K562 (cell line): Measurements from ENCODE around the gene MRM2. TPM values are rescaled to one million over a fixed set of nuclear protein-coding genes. Genes with fewer than 3 reads are reported as not detected.

ENCODE experiments used
- AFF1 ChIP-seq, 2 experiments: fragments of 450-650 bp; IDR thresholded peaks; 2 replicates each; pipeline ENCODE4 v1.6.1; 2018; ENCODE audit warnings: mild to moderate bottlenecking in 2 of 2, low read depth in 1 of 2; ENCODE audit not compliant: partially characterized antibody in 2 of 2
- ATF7 ChIP-seq: fragments of 450-650 bp; IDR thresholded peaks from 2 replicates; pipeline ENCODE4 v1.7.1; 2014; ENCODE audit warnings: mild to moderate bottlenecking, moderate library complexity
- CSDE1 ChIP-seq, 2 experiments: fragments of 450-650 bp; IDR thresholded peaks; 2 replicates each; pipeline ENCODE4 v1.6.1; 2016; ENCODE audit warnings: mild to moderate bottlenecking in 1 of 2
- EP300 ChIP-seq: IDR thresholded peaks from 2 replicates; pipeline ENCODE4 v1.6.1; 2012; ENCODE audit warnings: low read length, improper control_type of control experiment
- EWSR1 ChIP-seq: fragments of 450-650 bp; IDR thresholded peaks from 2 replicates; pipeline ENCODE4 v1.6.1; 2018; ENCODE audit warnings: borderline replicate concordance, mild to moderate bottlenecking, low read depth, moderate library complexity; ENCODE audit not compliant: partially characterized antibody
- HDAC8 ChIP-seq: fragments of 450-650 bp; IDR thresholded peaks from 2 replicates; pipeline ENCODE4 v1.6.1; 2016; ENCODE audit warnings: mild to moderate bottlenecking, missing genetic modification characterization, moderate library complexity, missing compliant biosample characterization
- MAFF ChIP-seq: IDR thresholded peaks from 2 replicates; pipeline ENCODE4 v1.6.1; 2012; ENCODE audit warnings: low read length, improper control_type of control experiment
- MBD1 ChIP-seq: fragments of 250-450 bp; sonication (Bioruptor Pico); IDR thresholded peaks from 2 replicates; pipeline ENCODE4 v1.8.0; 2022; ENCODE audit warnings: inconsistent platforms
- MEF2D ChIP-seq: conservative IDR thresholded peaks from 2 replicates; pipeline ENCODE4 v1.6.1; 2016; ENCODE audit warnings: low read depth, missing genetic modification characterization, missing compliant biosample characterization
- NCOR1 ChIP-seq: fragments of 450-650 bp; IDR thresholded peaks from 2 replicates; pipeline ENCODE4 v1.6.1; 2016; ENCODE audit warnings: mild to moderate bottlenecking, moderate library complexity
- NFE2L1 ChIP-seq: fragments of 450-650 bp; IDR thresholded peaks from 2 replicates; pipeline ENCODE4 v1.6.1; 2016; ENCODE audit warnings: missing genetic modification characterization, low read depth, mild to moderate bottlenecking, missing compliant biosample characterization, moderate library complexity, borderline replicate concordance
- RREB1 ChIP-seq: fragments of 250-450 bp; sonication (Bioruptor Pico); IDR thresholded peaks from 2 replicates; pipeline ENCODE4 v1.4.0; 2020
- SMAD3 ChIP-seq: fragments of 450-650 bp; formaldehyde crosslinking; conservative IDR thresholded peaks from 2 replicates; pipeline ENCODE4 v1.4.0; 2020; ENCODE audit warnings: mild to moderate bottlenecking
- SOX6 ChIP-seq: fragments of 450-650 bp; IDR thresholded peaks from 2 replicates; pipeline ENCODE4 v1.6.1; 2014; ENCODE audit warnings: mild to moderate bottlenecking
- ZNF184 ChIP-seq: sonication (generic); formaldehyde crosslinking; IDR thresholded peaks from 2 replicates; pipeline ENCODE4 v1.5.0; 2020; ENCODE audit warnings: missing genetic modification reagents
- ZNF224 ChIP-seq: sonication (generic); formaldehyde crosslinking; IDR thresholded peaks from 2 replicates; pipeline ENCODE4 v1.8.0; 2022; ENCODE audit warnings: mild to moderate bottlenecking, missing genetic modification reagents
- ZNF347 ChIP-seq: fragments of 450-650 bp; formaldehyde crosslinking; IDR thresholded peaks from 2 replicates; pipeline ENCODE4 v1.4.0; 2020; ENCODE audit warnings: low read depth, mild to moderate bottlenecking, moderate library complexity
- ZNF830 ChIP-seq: fragments of 250-450 bp; sonication (Bioruptor Pico); IDR thresholded peaks from 2 replicates; pipeline ENCODE4 v1.5.0; 2021; ENCODE audit warnings: mild to moderate bottlenecking
- polyA plus RNA-seq, 8 experiments: library from polyadenylated mRNA; depleted of rRNA in 4 of 8; stranded (reverse) in 5 of 8; unstranded in 3 of 8; fragments of >200 nt; fragmentation: Nextera tagmentation in 2 of 8; fragmentation: Illumina TruSeq in 1 of 8; extraction: Ambion mirVana in 2 of 8; extraction: Trizol in 1 of 8; gene quantifications; 2 replicates each; pipeline versions ENCODE4 v1.2.1 to v1.2.3, GENCODE V29; 2011 to 2014; ENCODE audit warnings: inconsistent platforms in 1 of 8, missing spikeins in 1 of 8
- total RNA-seq, 7 experiments: library from RNA; depleted of rRNA in 6 of 7; stranded (reverse); fragments of >200 nt in 6 of 7; fragmentation: Illumina TruSeq in 2 of 7; extraction: Trizol in 2 of 7; gene quantifications; 2 replicates each; pipeline versions ENCODE4 v1.2.1 to v1.2.3, GENCODE V29; 2011 to 2021; ENCODE audit warnings: low replicate concordance in 1 of 7

Gene MRM2
- total and polyA plus RNA-seq, 9 of the 15 experiments (the other 6 are each of a cell fraction or from before 2014, with no cell fraction given), result 32.4 to 116 (median 50.5) TPM

GRCh38 chr7:2232766-2233520, 9.1 kb downstream of the MRM2 start, which contains the start of gene MAD1L1 (continued):
- TF ChIP-seq RREB1 (CRISPR knock-in tag), result no peak
- peak in 1 of 2 experiments; percentile 96 for TF ChIP-seq AFF1 (IDR thresholded peaks at IDR 0.05; ENCODE audit: low read depth in 1 of 2, partially characterized antibody in 2 of 2)
- TF ChIP-seq ZNF347, result no peak
- TF ChIP-seq SMAD3 (CRISPR knock-in tag), result no peak
- no peak for TF ChIP-seq NFE2L1 (tag)
- TF ChIP-seq EP300, result no peak
- peak; percentile 63; the same call in 1 of the 2 replicates for TF ChIP-seq MAFF
- no peak for TF ChIP-seq ZNF830 (CRISPR knock-in tag)
- TF ChIP-seq NCOR1, result no peak
- no peak for TF ChIP-seq SOX6
- no peak for TF ChIP-seq EWSR1
- no peak for TF ChIP-seq MEF2D
- TF ChIP-seq CSDE1 (IDR thresholded peaks at IDR 0.05), result no peak
- TF ChIP-seq ZNF224 (CRISPR knock-in tag), result no peak
- TF ChIP-seq HDAC8, result no peak
- no peak for TF ChIP-seq MBD1 (CRISPR knock-in tag)
- no peak for TF ChIP-seq ZNF184 (CRISPR knock-in tag)
- peak; percentile 77 for TF ChIP-seq ATF7
